Mesenchymal stem cell (in vitro differentiated cells and primary cell): ENCODE data around the gene DYNLRB1.

ENCODE experiments used
- DNase-seq: peaks from one replicate; pipeline ENCODE4 v3.0.0-alpha.2; 2013
- H2AFZ ChIP-seq: one replicate; pipeline ENCODE4 v1.6.1; 2013; ENCODE audit warnings: low read depth, mild to moderate bottlenecking, control low read depth, inconsistent platforms, low read length, moderate library complexity
- H2AK5ac ChIP-seq: 2 replicates; pipeline ENCODE4 v1.6.1; 2013; ENCODE audit warnings: low read length, moderate library complexity, mild to moderate bottlenecking, inconsistent platforms; ENCODE audit not compliant: severe bottlenecking
- H2BK120ac ChIP-seq: one replicate; pipeline ENCODE4 v1.6.1; 2013; ENCODE audit warnings: low read depth, mild to moderate bottlenecking, inconsistent platforms, low read length, moderate library complexity
- H2BK12ac ChIP-seq, 2 experiments: one replicate each; pipeline ENCODE4 v1.6.1; 2013; ENCODE audit warnings: inconsistent platforms in 2 of 2, low read length in 2 of 2, mild to moderate bottlenecking in 2 of 2, moderate library complexity in 2 of 2, control low read depth in 1 of 2
- H2BK15ac ChIP-seq: one replicate; pipeline ENCODE4 v1.6.1; 2013; ENCODE audit warnings: mild to moderate bottlenecking, low read depth, inconsistent platforms; ENCODE audit not compliant: poor library complexity, severe bottlenecking
- H2BK5ac ChIP-seq: 2 replicates; pipeline ENCODE4 v1.6.1; 2013; ENCODE audit warnings: low read depth, mild to moderate bottlenecking, low read length, control low read depth, inconsistent platforms; ENCODE audit not compliant: poor library complexity, severe bottlenecking
- H3K14ac ChIP-seq, 2 experiments: one replicate each; pipeline ENCODE4 v1.6.1; 2013; ENCODE audit warnings: inconsistent platforms in 2 of 2, low read length in 2 of 2, control low read depth in 1 of 2, mild to moderate bottlenecking in 1 of 2, moderate library complexity in 1 of 2
- H3K18ac ChIP-seq, 2 experiments: one replicate each; pipeline ENCODE4 v1.6.1; 2013; ENCODE audit warnings: inconsistent platforms in 2 of 2, low read length in 2 of 2, control low read depth in 1 of 2, low read depth in 1 of 2, mild to moderate bottlenecking in 1 of 2
- H3K23ac ChIP-seq, 2 experiments: one replicate each; pipeline ENCODE4 v1.6.1; 2013; ENCODE audit warnings: inconsistent platforms in 2 of 2, low read length in 2 of 2, mild to moderate bottlenecking in 2 of 2, moderate library complexity in 2 of 2, control low read depth in 1 of 2
- H3K27ac ChIP-seq: 2 replicates; pipeline ENCODE4 v1.5.1; 2013; ENCODE audit warnings: mild to moderate bottlenecking, moderate library complexity, low read length, control low read depth, inconsistent platforms; ENCODE audit not compliant: poor library complexity, severe bottlenecking
- H3K27me3 ChIP-seq, 2 experiments: 2 replicates each; pipeline versions ENCODE4 v1.6.1 to v1.7.0; 2013; ENCODE audit warnings: low read length in 2 of 2, mild to moderate bottlenecking in 2 of 2, moderate library complexity in 2 of 2, control low read depth in 1 of 2, inconsistent platforms in 1 of 2; ENCODE audit not compliant: control insufficient read depth in 1 of 2, insufficient read depth in 1 of 2
- H3K36me3 ChIP-seq, 2 experiments: 2 replicates each; pipeline versions ENCODE4 v1.6.1 to v1.7.0; 2013; ENCODE audit warnings: low read length in 2 of 2, control low read depth in 1 of 2, inconsistent platforms in 1 of 2, low read depth in 1 of 2, mild to moderate bottlenecking in 1 of 2; ENCODE audit not compliant: insufficient read depth in 2 of 2, control insufficient read depth in 1 of 2
- H3K4ac ChIP-seq, 2 experiments: one replicate each; pipeline ENCODE4 v1.6.1; 2013; ENCODE audit warnings: inconsistent platforms in 2 of 2, low read length in 2 of 2, mild to moderate bottlenecking in 2 of 2, moderate library complexity in 2 of 2, control low read depth in 1 of 2, low read depth in 1 of 2
- H3K4me1 ChIP-seq: 2 replicates; pipeline ENCODE4 v1.6.1; 2013; ENCODE audit warnings: low read depth, low read length, control low read depth; ENCODE audit not compliant: control insufficient read depth, insufficient read depth
- H3K4me2 ChIP-seq: 2 replicates; pipeline ENCODE4 v1.6.1; 2013; ENCODE audit warnings: low read length, mild to moderate bottlenecking, inconsistent platforms; ENCODE audit not compliant: poor library complexity, severe bottlenecking
- H3K4me3 ChIP-seq, 2 experiments: 2 replicates each; pipeline versions ENCODE4 v1.5.1 to v1.7.0; 2013; ENCODE audit warnings: low read length in 2 of 2, mild to moderate bottlenecking in 2 of 2, control low read depth in 1 of 2, low read depth in 1 of 2; ENCODE audit not compliant: insufficient read depth in 1 of 2
- H3K79me1 ChIP-seq: replicated peaks from 2 replicates; pipeline ENCODE4 v1.6.1; 2013; ENCODE audit warnings: mild to moderate bottlenecking, control low read depth, low read length, inconsistent platforms; ENCODE audit not compliant: poor library complexity, severe bottlenecking
- H3K9ac ChIP-seq: 2 replicates; pipeline ENCODE4 v1.7.0; 2013; ENCODE audit warnings: mild to moderate bottlenecking, low read length, moderate library complexity
- H3K9me3 ChIP-seq: 2 replicates; pipeline ENCODE4 v1.7.0; 2013; ENCODE audit warnings: mild to moderate bottlenecking, low read length; ENCODE audit not compliant: control insufficient read depth
- H4K8ac ChIP-seq: one replicate; pipeline ENCODE4 v1.6.1; 2013; ENCODE audit warnings: inconsistent platforms, mild to moderate bottlenecking, low read length, moderate library complexity
- H4K91ac ChIP-seq: one replicate; pipeline ENCODE4 v1.6.1; 2013; ENCODE audit warnings: mild to moderate bottlenecking, low read length, inconsistent platforms
- WGBS: methylation state at CpG from one replicate; pipeline ENCODE4 v1.1.7; 2013; ENCODE audit warnings: mixed read lengths; 5-methylcytosine and 5-hydroxymethylcytosine counted together

The DYNLRB1 gene

DNA sequence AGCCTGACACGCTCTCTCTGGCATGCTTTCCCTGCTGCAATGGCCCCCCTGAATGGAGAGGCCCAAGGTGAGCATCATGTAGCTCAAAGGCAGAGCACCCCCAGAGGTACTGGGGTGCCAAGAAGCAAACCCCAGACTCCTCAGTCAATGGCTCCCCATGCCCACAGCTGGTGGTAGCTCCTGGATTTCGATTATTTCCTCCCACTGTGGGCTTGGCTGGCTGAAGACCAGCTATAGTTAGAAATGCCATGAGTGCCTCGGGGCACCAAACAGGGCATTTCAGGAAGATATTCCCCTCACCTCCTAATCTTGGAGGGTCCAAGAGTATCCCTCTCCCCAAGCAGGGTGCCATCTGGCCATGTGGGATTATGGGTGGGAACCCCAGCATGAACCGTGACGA lies 59.0 kb downstream of the DYNLRB1 start:
- Histone ChIP-seq H3K14ac (no peak overlapping the region), H3K9ac (no peak overlapping the region), H3K27me3 (no peaks in the 10 kb centered on the region), H3K79me1 (no peaks in the 10 kb centered on the region), H3K23ac (no peak overlapping the region), H3K27ac (no peak overlapping the region), H2BK12ac (no peak overlapping the region), H3K4me3 (no peak overlapping the region), H2AK5ac (no peak overlapping the region), H3K36me3 (peaks cover 21 to 22% of the 10 kb centered on the region in 2 experiments), H2AFZ (no peak overlapping the region), H3K4me1 (peaks cover 10% of the 10 kb centered on the region), H3K9me3 (no peaks in the 10 kb centered on the region), H3K18ac (no peak overlapping the region), H3K4ac (no peak overlapping the region), H2BK5ac (no peak overlapping the region), H3K4me2 (no peak overlapping the region), H2BK120ac (no peak overlapping the region), H4K91ac (no peak overlapping the region), H4K8ac (no peak overlapping the region), H2BK15ac (no peak overlapping the region)
- DNase-seq = no peak
- 92% methylated on average over 5 of the region's 5 CpGs for WGBS

DNA sequence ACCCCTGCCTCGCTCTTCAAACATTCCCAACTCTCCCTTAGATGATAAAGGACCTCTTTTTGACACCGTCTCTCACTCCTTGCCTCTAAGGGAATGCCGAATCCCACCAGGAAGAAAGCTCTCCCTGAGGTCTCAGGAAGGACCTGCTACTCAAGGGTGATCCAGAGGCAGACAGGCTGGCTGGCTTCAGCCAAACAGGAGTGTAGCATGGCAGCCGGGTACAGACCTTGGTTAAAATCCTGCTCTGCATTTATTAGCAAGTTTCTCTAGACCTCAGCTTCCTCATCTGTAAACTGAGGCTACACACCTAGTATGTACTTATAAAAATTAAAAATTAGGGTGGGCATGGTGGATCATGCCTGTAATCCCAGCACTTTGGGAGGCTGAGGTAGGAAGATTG lies 59.5 kb downstream of the DYNLRB1 start:
- Histone ChIP-seq H3K4ac (no peak overlapping the region), H3K9me3 (no peaks in the 10 kb centered on the region), H3K36me3 (peaks cover 21 to 26% of the 10 kb centered on the region in 2 experiments), H3K14ac (no peak overlapping the region), H3K4me2 (no peak overlapping the region), H3K23ac (no peak overlapping the region), H2AK5ac (no peak overlapping the region), H3K4me3 (no peak overlapping the region), H3K9ac (no peak overlapping the region), H4K91ac (no peak overlapping the region), H3K4me1 (peaks cover 11% of the 10 kb centered on the region), H3K27ac (no peak overlapping the region), H3K79me1 (no peaks in the 10 kb centered on the region), H3K18ac (no peak overlapping the region), H4K8ac (no peak overlapping the region), H2AFZ (no peak overlapping the region), H2BK5ac (no peak overlapping the region), H2BK12ac (no peak overlapping the region), H2BK120ac (no peak overlapping the region), H3K27me3 (no peaks in the 10 kb centered on the region), H2BK15ac (no peak overlapping the region)
- WGBS = 90% methylated on average over 4 of the region's 4 CpGs
- DNase-seq = no peak

DNA sequence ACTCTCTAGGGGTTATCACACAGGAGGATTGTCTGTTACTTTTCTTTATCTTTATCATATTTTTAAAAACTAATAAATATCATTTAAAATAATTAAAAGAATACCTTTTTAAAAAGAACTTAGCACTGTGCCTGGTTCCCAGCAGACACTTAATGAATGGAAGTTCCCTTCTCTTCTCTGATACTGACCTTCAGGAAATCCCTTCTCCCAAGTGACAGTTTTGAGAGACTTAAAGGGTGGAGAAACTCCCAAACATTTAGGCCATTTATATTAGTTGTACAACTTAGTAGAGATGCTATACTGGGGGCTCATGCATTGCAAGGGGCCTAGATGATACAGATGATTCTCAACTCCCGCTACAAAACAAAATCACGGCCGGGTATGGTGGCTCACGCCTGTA lies 60.8 kb downstream of the DYNLRB1 start:
- Histone ChIP-seq H2BK120ac (no peak overlapping the region), H3K14ac (no peak overlapping the region), H3K79me1 (no peaks in the 10 kb centered on the region), H2BK5ac (no peak overlapping the region), H2BK15ac (no peak overlapping the region), H3K4me1 (peaks cover 13% of the 10 kb centered on the region), H2AK5ac (no peak overlapping the region), H2AFZ (no peak overlapping the region), H3K9ac (no peak overlapping the region), H3K4ac (no peak overlapping the region), H3K27ac (no peak overlapping the region), H2BK12ac (no peak overlapping the region), H3K23ac (no peak overlapping the region), H3K18ac (no peak overlapping the region), H4K91ac (no peak overlapping the region), H3K4me2 (no peak overlapping the region), H3K9me3 (no peaks in the 10 kb centered on the region), H3K36me3 (peaks cover 18 to 22% of the 10 kb centered on the region in 2 experiments), H3K27me3 (no peaks in the 10 kb centered on the region), H4K8ac (no peak overlapping the region), H3K4me3 (no peak overlapping the region)
- DNase-seq = no peak
- 98% methylated on average over 4 of the region's 4 CpGs for WGBS

DNA sequence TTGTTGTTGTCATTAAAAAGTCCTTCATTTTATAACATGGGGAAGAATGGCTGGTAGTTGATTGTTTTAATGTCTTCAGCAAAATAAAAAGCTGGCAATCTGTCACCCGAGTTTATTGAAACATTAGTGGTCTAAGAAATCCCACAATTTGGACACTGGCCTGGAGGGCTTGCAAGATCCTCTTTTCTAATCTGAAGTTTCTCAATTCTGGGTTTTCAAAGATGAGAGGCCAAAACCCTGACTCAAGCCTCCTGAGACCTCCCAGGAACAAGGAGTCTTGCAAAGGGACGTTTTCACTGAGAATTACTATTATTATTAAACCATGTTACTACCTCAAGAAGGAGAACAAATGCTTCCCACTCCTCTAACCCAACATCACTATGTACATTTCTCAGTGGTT lies 61.8 kb downstream of the DYNLRB1 start:
- H3K79me1 ChIP-seq = no peaks in the 10 kb centered on the region
- H3K4me1 ChIP-seq = peaks cover 17% of the 10 kb centered on the region
- no peak overlapping the region for H3K4ac ChIP-seq
- no peak overlapping the region for H2AFZ ChIP-seq
- H3K23ac ChIP-seq = no peak overlapping the region
- H4K91ac ChIP-seq = no peak overlapping the region
- no peak overlapping the region for H3K4me2 ChIP-seq
- H3K4me3 ChIP-seq = peak overlapping the region in 1 of 2 experiments; percentile 51
- 88% methylated on average over 2 of the region's 2 CpGs for WGBS
- H4K8ac ChIP-seq = no peak overlapping the region
- peaks cover 18 to 26% of the 10 kb centered on the region in 2 experiments for H3K36me3 ChIP-seq
- no peak overlapping the region for H2BK120ac ChIP-seq
- H2AK5ac ChIP-seq = no peak overlapping the region
- H3K18ac ChIP-seq = no peak overlapping the region
- peak overlapping the region; percentile 35 for H3K9ac ChIP-seq
- no peak overlapping the region for H2BK12ac ChIP-seq
- no peaks in the 10 kb centered on the region for H3K9me3 ChIP-seq
- no peak overlapping the region for H2BK5ac ChIP-seq
- DNase-seq = no peak
- H2BK15ac ChIP-seq = no peak overlapping the region
- H3K27ac ChIP-seq = no peak overlapping the region
- no peaks in the 10 kb centered on the region for H3K27me3 ChIP-seq
- no peak overlapping the region for H3K14ac ChIP-seq
